ENCODE data around the gene GLMP. TPM values are rescaled to one million over a fixed set of nuclear protein-coding genes. Genes with fewer than 3 reads are reported as not detected.

The GLMP gene
- total RNA-seq, 4 donors from 2014 or later, result 31.9 to 53.0 (median 38.6) TPM

DNA sequence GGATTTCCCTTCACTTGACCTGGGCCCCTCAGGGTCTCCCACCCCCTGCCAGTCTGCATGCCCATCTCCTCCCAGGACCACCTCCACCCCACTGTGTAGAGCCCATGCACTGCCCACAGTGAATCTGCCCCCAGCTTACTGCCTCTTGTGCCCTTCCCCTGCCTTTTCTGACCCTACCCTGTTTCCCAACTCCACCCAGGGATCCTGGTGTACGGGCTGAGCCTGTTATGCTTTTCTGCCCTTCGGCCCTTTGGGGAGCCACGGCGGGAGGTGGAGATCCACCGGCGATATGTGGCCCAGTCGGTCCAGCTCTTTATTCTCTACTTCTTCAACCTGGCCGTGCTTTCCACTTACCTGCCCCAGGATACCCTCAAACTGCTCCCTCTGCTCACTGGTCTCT, 9.4 kb downstream of the GLMP start:
- TF ChIP-seq POLR2AphosphoS5 (IDR thresholded peaks at IDR 0.05) (no peak), POLR2A (IDR thresholded peaks at IDR 0.05) (no peak), EP300 (IDR thresholded peaks at IDR 0.05) (no peak), CTCF (IDR thresholded peaks at IDR 0.05) (no peak)
- ATAC-seq, result no peak
- H3K27ac ChIP-seq, result no peak overlapping the region
- peaks cover 4 to 33% (median 16%) of the 10 kb centered on the region in 3 donors for H3K4me1 ChIP-seq
- no peaks in the 10 kb centered on the region for H3K27me3 ChIP-seq
- H3K4me3 ChIP-seq, result no peak overlapping the region
- WGBS, 2 donors (ENCODE audit: low coverage in 1 of 2), result 90 to 95% methylated on average over 6 to 8 of the region's 8 CpGs
- H3K36me3 ChIP-seq, result peaks cover 0 to 22% of the 10 kb centered on the region in 2 donors
- H3K9me3 ChIP-seq, result no peaks in the 10 kb centered on the region

DNA sequence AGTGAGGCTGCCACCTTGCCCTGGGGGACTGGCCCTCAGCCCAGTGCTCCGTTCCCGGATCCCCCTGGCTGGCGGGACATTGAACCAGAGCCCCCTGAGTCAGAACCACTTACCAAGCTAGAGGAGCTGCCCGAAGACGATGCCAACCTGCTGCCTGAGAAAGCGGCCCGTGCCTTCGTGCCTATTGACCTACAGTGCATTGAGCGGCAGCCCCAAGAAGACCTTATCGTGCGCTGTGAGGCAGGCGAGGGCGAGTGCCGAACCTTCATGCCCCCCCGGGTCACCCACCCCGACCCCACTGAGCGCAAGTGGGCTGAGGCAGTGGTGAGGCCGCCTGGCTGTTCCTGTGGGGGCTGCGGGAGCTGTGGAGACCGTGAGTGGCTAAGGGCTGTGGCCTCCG, 10.0 kb downstream of the GLMP start:
- Histone ChIP-seq H3K36me3 (peaks cover 0 to 22% of the 10 kb centered on the region in 2 donors), H3K27me3 (no peaks in the 10 kb centered on the region), H3K27ac (no peak overlapping the region), H3K4me1 (peaks cover 4 to 33% (median 17%) of the 10 kb centered on the region in 3 donors), H3K9me3 (no peaks in the 10 kb centered on the region), H3K4me3 (no peak overlapping the region)
- no peak for ATAC-seq
- 97% methylated on average over 6 of the region's 21 CpGs; no CpG with 5 or more reads in 1 of the 2 donors for WGBS, 2 donors (ENCODE audit: low coverage in 1 of 2)
- TF ChIP-seq POLR2AphosphoS5 (IDR thresholded peaks at IDR 0.05), result no peak
- no peak for TF ChIP-seq EP300 (IDR thresholded peaks at IDR 0.05)
- no peak for TF ChIP-seq CTCF (IDR thresholded peaks at IDR 0.05)
- TF ChIP-seq POLR2A (IDR thresholded peaks at IDR 0.05), result no peak

DNA sequence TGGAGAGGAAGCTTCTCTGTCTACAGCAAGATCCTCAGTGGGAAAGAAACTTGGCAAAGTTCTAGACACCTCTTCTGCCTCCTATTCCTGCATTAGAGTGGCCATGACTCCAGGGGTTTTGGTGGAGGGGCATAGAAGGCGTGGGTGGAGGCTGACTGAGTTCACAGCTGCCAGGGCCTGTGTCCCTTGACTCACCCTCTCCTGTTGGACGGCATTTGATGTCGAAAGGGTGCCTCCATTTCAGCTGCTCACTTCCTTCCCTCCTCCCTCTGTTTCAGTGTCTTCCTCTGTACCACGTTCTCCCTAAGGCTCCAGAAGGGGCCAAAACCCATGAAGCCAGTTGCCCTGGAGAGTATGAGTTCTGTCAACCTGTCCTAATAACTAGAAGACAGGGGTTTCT, 10.7 kb downstream of the GLMP start:
- H3K4me3 ChIP-seq, result no peak overlapping the region
- no peak for ATAC-seq
- 59 to 100% methylated on average over 1 to 2 of the region's 4 CpGs for WGBS, 2 donors (ENCODE audit: low coverage in 1 of 2)

GRCh38 chr1:156284112-156284511, 11.4 kb downstream of the GLMP start, which contains the start of gene TMEM79:
Gene TMEM79, plus strand, starts transcription at chr1:156284325. Its CDS starts 902 bp downstream, at chr1:156285227.
- WGBS, 2 donors (ENCODE audit: low coverage in 1 of 2), result 80 to 100% methylated on average over 2 of the region's 7 CpGs
- Histone ChIP-seq H3K4me1 (peaks cover 4 to 43% (median 17%) of the 10 kb centered on the region in 3 donors), H3K27ac (peak within 1 kb of the TSS; percentile 8 to 91 (median 91)), H3K9me3 (no peaks in the 10 kb centered on the region), H3K27me3 (no peaks in the 10 kb centered on the region), H3K36me3 (peaks cover 0 to 31% of the 10 kb centered on the region in 2 donors), H3K4me3 (peak within 1 kb of the TSS; percentile 82 to 95)
- no peak for ATAC-seq
- TF ChIP-seq POLR2AphosphoS5 (IDR thresholded peaks at IDR 0.05), result no peak
- no peak for TF ChIP-seq CTCF (IDR thresholded peaks at IDR 0.05)
- TF ChIP-seq POLR2A (IDR thresholded peaks at IDR 0.05), result no peak
- TF ChIP-seq EP300 (IDR thresholded peaks at IDR 0.05), result no peak

More for the DNA sequence above, 10.7 kb downstream of the GLMP start:
- Histone ChIP-seq H3K36me3 (peaks cover 0 to 27% of the 10 kb centered on the region in 2 donors), H3K27ac (no peak overlapping the region), H3K27me3 (no peaks in the 10 kb centered on the region), H3K4me1 (peaks cover 4 to 36% (median 17%) of the 10 kb centered on the region in 3 donors), H3K9me3 (no peaks in the 10 kb centered on the region)
- TF ChIP-seq POLR2AphosphoS5 (IDR thresholded peaks at IDR 0.05), result no peak
- no peak for TF ChIP-seq CTCF (IDR thresholded peaks at IDR 0.05)
- no peak for TF ChIP-seq EP300 (IDR thresholded peaks at IDR 0.05)
- no peak for TF ChIP-seq POLR2A (IDR thresholded peaks at IDR 0.05)

- no peak for ATAC-seq
- Histone ChIP-seq H3K4me1 (peaks cover 4 to 44% (median 17%) of the 10 kb centered on the region in 3 donors), H3K4me3 (peak overlapping the region; percentile 82 to 95), H3K9me3 (no peaks in the 10 kb centered on the region), H3K27ac (peak overlapping the region in 3 of 4 donors; percentile 91), H3K36me3 (peaks cover 0 to 31% of the 10 kb centered on the region in 2 donors), H3K27me3 (no peaks in the 10 kb centered on the region)
- TF ChIP-seq EP300 (IDR thresholded peaks at IDR 0.05) (no peak), POLR2AphosphoS5 (IDR thresholded peaks at IDR 0.05) (no peak), CTCF (IDR thresholded peaks at IDR 0.05) (no peak), POLR2A (IDR thresholded peaks at IDR 0.05) (no peak)
- WGBS, 2 donors (ENCODE audit: low coverage in 1 of 2), result 50% methylated on average over 1 of the region's 1 CpG
These were observed 12.0 kb downstream of the GLMP start for GRCh38 chr1:156283521-156283920.

All from gastroesophageal sphincter (tissue), 4 donors.